PC-3 (cell line): ENCODE results near the gene PKP3.

ENCODE experiments used
- EZH2 ChIP-seq: fragments of 300-600 bp; sonication (generic); IDR thresholded peaks from one replicate; pipeline ENCODE4 v1.6.1; 2017; ENCODE audit warnings: antibody characterized with exemption, mild to moderate bottlenecking, low read length; ENCODE audit not compliant: unreplicated experiment
- EZH2phosphoT487 ChIP-seq: fragments of 300-600 bp; sonication (generic); IDR thresholded peaks from 2 replicates; pipeline ENCODE4 v1.6.1; 2018; ENCODE audit warnings: mild to moderate bottlenecking, antibody characterized with exemption, low read length, borderline replicate concordance
- TF ChIP-seq, protein P1 (sequence below): fragments of 300-600 bp; sonication (generic); conservative IDR thresholded peaks from 2 replicates; pipeline ENCODE4 v1.5.1; 2017; ENCODE audit warnings: antibody characterized with exemption, low read depth, mild to moderate bottlenecking, low read length

DNA sequence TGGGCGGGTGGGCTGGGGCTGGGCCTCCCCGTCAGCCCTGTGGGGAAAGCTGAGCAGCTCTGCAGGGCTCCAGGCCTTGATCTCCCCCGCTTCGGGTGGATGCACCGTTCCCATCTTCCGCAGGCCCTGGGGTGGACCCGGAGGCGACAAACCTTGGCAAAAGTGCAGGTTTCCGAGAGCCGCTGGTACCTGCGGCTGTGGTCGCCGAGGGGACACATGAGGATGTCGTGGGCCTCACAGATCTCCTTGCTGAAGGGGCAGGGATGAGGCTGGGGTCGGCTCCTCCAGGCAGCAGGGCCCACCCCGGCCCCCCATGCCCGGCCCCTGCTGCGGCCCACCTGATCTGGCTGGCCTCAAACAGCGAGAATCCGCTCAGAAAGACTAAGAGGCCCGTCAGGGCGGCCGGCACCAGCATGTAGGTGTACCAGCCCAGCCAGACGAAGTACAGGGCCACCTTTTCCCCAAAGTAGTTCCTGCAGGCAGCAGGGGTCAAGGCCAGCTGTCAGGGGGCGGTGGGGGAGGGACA, 36.0 kb downstream of the PKP3 start:
- TF ChIP-seq, protein P1, sequence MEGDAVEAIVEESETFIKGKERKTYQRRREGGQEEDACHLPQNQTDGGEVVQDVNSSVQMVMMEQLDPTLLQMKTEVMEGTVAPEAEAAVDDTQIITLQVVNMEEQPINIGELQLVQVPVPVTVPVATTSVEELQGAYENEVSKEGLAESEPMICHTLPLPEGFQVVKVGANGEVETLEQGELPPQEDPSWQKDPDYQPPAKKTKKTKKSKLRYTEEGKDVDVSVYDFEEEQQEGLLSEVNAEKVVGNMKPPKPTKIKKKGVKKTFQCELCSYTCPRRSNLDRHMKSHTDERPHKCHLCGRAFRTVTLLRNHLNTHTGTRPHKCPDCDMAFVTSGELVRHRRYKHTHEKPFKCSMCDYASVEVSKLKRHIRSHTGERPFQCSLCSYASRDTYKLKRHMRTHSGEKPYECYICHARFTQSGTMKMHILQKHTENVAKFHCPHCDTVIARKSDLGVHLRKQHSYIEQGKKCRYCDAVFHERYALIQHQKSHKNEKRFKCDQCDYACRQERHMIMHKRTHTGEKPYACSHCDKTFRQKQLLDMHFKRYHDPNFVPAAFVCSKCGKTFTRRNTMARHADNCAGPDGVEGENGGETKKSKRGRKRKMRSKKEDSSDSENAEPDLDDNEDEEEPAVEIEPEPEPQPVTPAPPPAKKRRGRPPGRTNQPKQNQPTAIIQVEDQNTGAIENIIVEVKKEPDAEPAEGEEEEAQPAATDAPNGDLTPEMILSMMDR: no peak
- TF ChIP-seq EZH2phosphoT487: no peak
- TF ChIP-seq EZH2: no peak
